Adipose tissue (tissue), 3 donors: ENCODE data around the gene CABP7. TPM values are rescaled to one million over a fixed set of nuclear protein-coding genes. Genes with fewer than 3 reads are reported as not detected.
"Not testable (repeated sequence)": the region's sequence is repeated elsewhere in the genome, so short reads cannot be mapped to it uniquely, and the experiment has no call there.

Experiments
- H3K27ac ChIP-seq: one replicate; pipeline ENCODE4 v1.5.1; 2013; ENCODE audit warnings: low read depth, low read length
- WGBS, 3 donors: extraction: QIAGEN DNeasy Blood & Tissue Kit; methylation state at CpG; one replicate each; pipeline ENCODE4 v1.1.7; 2013; 5-methylcytosine and 5-hydroxymethylcytosine counted together
- polyA plus RNA-seq, 3 donors: library from polyadenylated mRNA; stranded (reverse); fragments of 200-250 nt; gene quantifications; one replicate each; pipeline ENCODE4 v1.2.3, GENCODE V29; 2013
- donor health status: healthy with polysubstance abuse.
- donor health status: Bipolar disorder and iron deficiency.
- donor health status: healthy.

Gene CABP7
- polyA plus RNA-seq, 3 donors, result 0.07 to 1.1 (median 0.11) TPM

DNA sequence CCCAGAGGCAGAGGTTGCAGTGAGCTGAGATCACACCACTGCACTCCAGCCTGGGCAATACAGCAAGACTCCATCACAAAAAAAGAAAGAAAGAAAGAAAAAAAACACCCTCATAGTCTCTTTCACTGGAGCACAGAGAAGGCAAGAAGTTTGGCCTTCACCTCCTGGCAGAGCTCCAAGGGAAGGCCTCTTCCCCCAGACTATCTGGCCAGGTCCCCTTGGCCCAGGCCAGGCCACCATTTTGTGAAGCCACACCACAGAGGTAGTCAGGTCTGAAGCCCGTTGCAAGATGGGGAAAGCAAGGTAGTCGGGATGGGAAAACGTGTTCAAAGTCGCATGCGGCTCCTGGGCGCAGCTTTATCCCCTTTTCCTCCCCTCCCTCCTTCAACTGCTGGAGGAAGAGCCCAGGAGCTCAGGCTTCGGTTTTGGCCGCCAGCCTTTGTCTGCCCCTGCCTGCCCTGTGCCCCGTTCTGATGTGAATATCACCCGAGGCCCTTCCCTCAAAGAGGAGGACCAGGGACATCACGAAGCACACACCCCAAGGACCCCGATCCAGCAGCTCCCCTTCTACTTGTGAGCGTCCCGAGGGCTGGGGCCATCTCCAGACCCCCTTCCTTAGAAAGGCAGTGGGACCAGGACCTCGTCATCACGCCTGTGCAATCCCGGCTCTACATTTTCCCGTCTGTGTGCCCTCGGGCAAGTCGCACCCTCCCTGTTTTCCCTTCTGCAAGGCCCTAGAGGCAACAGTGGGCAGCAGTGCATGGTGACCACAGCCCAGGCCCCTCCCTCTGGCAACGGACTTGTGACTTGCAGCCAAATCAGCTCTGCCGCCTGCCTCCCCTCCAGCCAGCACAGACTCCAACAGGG is 17.7 kb downstream of the CABP7 start:
- H3K27ac ChIP-seq, result no peak overlapping the region
- WGBS, 3 donors, result 86 to 92% (median 87%) methylated on average over 18 to 22 of the region's 22 CpGs

DNA sequence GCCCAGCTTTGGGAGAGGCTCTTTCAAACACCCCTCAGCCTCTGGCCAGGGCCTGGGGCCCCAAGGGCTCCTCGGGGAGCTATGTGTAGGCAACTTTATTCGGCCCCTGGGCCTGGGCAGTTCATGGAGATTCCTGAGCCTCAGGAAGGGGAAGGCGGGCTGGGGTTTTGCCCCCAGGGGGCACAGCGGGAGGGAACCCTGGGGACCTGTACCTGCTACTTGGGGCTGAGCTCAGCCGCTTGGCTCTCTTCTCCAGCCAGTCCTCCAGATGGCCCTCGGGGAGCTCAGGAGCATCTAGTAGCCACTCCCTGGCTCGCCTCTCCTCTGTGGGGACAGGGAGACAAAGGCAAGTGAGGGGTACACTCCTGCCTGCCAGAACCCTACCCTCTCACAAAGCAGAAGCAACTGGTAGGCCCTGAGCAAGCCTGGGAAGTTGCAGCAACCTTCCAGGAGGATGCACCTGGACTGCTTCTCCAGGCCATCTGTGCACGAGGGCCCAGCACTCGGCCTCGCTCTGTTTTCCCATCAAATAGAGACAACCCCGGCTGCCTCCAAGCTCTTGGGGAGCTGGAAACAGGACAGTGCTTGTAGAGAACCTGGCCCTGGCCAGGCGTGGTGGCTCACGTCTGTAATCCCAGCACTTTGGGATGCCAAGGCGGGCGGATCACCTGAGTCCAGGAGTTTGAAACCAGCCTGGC is 18.5 kb downstream of the CABP7 start:
- WGBS, 3 donors, result 79 to 90% (median 87%) methylated on average over 14 to 15 of the region's 15 CpGs

DNA sequence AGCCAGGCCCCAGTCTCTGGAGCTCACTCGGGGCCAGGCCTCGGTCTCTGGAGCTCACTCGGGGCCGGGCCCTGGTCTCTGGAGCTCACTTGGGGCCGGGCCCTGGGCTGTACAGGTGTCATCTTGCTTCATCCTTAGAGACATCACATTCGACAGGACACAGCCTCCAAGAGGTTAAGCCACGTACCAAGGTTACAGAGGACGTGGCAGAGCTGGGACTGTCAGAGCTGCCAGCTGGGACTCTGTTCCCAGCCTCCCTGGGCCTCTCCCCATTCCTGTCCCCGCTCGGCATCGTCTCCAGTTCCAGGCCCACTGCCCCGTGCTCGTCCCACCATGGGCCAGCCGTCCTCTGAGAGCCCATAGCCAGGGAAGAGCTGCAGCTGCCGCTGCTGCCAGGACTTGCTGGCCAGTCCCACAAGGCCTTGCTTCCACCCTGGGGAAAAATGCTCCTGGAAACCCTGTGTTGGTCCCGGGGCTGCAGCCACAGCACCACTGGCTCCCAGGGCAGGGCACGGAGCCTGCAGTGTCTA is 19.6 kb downstream of the CABP7 start:
- no peak overlapping the region for H3K27ac ChIP-seq
- 90 to 92% (median 91%) methylated on average over 17 of the region's 17 CpGs for WGBS, 3 donors

More for the DNA sequence above, 18.5 kb downstream of the CABP7 start:
- no peak overlapping the region for H3K27ac ChIP-seq

DNA sequence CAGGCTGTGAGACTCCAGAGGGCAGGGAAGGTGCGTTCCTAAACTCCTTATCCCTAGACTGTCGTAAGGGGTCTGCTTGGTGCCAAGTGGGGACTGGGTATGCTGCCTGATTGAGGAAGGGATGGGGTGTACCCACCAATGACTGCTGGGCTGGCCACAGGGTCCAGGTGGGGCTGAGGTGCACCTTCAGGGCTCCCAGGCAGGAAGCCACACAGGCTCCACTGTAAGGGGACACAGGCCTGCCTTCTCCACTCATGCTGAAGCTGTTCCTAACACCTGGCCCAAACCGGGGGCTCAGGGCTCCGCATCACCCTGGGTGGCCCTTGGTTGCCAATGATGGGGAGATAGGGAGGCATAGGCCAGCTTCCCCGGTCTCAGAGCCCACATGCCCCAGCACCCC is 20.4 kb downstream of the CABP7 start:
- 95 to 96% (median 95%) methylated on average over 5 of the region's 5 CpGs for WGBS, 3 donors
- no peak overlapping the region for H3K27ac ChIP-seq

GRCh38 chr22:29741926-29742325 is 22.1 kb downstream of the CABP7 start:
- H3K27ac ChIP-seq, result no peak overlapping the region
- 91 to 100% (median 100%) methylated on average over 2 of the region's 2 CpGs for WGBS, 3 donors

GRCh38 chr22:29742326-29742725 is 22.5 kb downstream of the CABP7 start:
- H3K27ac ChIP-seq, result no peak overlapping the region
- 68 to 87% (median 70%) methylated on average over 13 of the region's 13 CpGs for WGBS, 3 donors

GRCh38 chr22:29744902-29745301 is 25.1 kb downstream of the CABP7 start:
- no peak overlapping the region for H3K27ac ChIP-seq
- WGBS, 3 donors, result 64 to 76% (median 75%) methylated on average over 8 of the region's 8 CpGs

- 89 to 94% (median 91%) methylated on average over 7 of the region's 7 CpGs for WGBS, 3 donors
- H3K27ac ChIP-seq, result no peak overlapping the region
These were observed 28.0 kb downstream of the CABP7 start for GRCh38 chr22:29747832-29748231.

GRCh38 chr22:29748248-29748893 is 28.6 kb downstream of the CABP7 start:
- WGBS, 3 donors, result 85 to 93% (median 89%) methylated on average over 9 of the region's 9 CpGs
- no peak overlapping the region for H3K27ac ChIP-seq

- no peak overlapping the region for H3K27ac ChIP-seq
- 56 to 95% (median 93%) methylated on average over 3 of the region's 3 CpGs for WGBS, 3 donors
These were observed 30.2 kb downstream of the CABP7 start for GRCh38 chr22:29750029-29750428.

DNA sequence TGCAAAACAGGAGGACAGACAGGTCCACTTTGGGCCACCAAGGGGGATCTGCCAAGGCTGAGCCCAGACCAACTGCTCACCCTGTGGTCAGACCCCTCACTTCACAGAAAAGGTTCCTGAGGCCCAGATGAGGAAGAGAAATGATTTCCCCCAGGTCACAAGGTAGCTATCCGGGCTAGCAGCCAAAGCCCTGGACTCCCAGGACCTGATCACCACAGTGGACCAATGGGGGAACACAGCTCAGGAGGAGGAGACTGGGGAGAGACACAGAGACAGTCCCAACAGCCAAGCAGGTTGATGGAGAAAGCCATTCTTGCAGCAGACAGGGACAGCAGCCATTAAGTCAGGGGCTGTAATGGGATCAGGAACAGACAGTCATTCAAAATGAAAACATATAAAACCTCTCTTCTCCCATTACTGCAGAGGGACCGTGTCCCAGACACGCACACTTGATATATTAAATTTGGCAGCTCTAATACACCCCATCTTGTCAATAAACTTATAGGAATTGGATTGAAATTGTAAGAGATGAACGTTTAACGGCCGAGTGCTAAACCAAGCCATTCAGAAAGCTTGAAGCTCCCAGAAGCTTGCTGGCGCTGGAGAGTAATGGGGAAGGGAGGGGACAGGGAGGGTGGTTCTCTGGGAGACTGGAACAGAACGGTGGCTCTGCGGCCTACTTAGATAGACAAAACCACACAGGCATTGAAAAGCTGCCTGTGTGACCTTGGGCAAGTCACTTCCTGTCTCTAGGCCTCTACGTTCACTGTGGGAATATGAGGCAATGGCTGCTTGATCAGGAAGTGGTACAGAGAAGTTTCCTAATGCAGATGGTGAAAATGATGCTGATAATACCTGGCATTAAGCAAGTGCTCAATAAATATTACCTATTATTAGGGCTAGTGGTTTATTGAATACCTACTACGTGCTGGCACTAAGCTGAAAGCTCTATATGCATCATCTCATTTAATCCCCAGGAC is 31.0 kb downstream of the CABP7 start:
- H3K27ac ChIP-seq, result peak overlapping the region; percentile 55
- 62 to 76% (median 71%) methylated on average over 11 of the region's 11 CpGs for WGBS, 3 donors

DNA sequence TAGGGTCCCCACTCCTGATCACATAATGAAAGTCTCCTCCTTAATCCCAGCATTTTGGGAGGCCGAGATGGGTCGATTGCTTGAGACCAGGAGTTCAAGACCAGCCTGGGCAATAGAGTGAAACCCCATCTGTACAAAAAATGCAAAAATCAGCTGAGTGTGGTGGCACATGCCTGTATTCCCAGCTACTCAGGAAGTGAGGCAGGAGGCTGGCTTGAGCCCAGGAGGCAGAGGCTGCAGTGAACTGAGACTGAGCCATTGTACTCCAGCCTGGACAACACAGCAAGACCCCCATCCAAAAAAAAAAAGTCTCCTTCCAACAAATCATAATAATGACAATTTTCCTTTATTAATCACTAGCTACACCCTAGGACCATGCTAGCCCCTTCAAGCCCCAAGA is 31.9 kb downstream of the CABP7 start:
- 88 to 94% (median 90%) methylated on average over 2 of the region's 2 CpGs for WGBS, 3 donors
- H3K27ac ChIP-seq, result no peak overlapping the region

DNA sequence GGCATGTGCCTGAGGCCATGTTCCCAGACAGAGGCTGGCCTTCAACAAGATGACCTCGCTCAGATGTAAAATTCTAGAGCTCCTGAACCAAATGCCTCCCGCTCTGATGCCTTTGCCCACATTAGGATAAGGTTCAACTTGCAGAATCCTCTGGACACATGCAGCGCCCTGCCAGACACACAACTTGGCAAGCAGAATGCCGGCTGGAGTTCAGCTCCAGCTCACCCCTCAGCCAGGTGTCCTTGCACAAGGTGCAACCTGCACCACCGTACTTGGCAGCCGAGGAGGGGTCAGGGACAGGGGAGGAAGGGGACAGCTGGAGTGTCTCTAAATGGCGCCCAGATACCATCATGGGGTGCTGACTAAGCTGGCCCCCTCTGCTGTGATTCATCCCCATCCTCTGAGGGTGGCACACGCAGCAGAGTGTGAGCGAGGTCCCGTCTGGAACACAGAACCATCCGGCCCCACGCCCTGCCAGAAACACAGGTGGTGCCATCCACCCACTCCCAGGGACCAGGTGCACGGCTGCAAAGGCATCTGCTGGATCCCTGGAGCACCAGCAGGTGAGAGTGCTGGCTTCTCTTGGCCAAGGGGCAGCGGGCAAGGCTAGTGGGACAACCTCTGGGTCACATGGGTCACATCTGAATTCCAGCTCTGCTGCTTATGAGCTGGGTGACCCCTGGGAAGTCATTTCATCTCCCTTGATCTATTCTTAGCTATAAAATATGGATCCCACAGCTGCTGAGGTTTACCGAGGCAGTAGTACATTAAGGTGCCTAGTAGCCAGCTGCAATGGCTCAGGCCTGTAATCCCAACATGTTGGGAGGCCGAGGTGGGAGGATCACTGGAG is 34.2 kb downstream of the CABP7 start:
- WGBS, 3 donors, result 78 to 90% (median 86%) methylated on average over 15 to 16 of the region's 16 CpGs
- H3K27ac ChIP-seq, result no peak overlapping the region

- not testable (repeated sequence) for H3K27ac ChIP-seq
- 87 to 96% (median 91%) methylated on average over 11 of the region's 11 CpGs for WGBS, 3 donors
These were observed 35.0 kb downstream of the CABP7 start for GRCh38 chr22:29754658-29755395.

GRCh38 chr22:29755889-29756288 is 36.1 kb downstream of the CABP7 start:
- WGBS, 3 donors, result 85 to 92% (median 88%) methylated on average over 9 of the region's 9 CpGs
- H3K27ac ChIP-seq, result no peak overlapping the region

DNA sequence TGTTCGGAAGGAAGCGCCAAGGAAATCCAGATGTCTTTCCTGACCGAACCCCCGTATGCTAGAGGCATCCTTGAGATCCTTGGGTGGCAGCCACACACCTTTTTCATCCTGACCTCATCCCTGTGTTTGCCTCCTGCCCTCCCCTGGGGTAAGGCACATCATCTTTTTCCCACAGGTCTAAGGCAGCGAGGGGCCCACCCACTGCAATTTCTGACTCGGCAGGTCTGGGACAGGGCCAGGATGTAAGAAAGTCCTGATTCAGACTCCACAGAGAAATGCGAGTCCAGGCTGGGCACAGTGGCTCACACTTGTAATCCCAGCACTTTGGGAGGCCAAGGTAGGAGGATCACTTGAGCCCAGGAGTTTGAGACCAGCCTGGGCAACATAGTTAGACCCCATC is 36.5 kb downstream of the CABP7 start:
- H3K27ac ChIP-seq, result no peak overlapping the region
- WGBS, 3 donors, result 79 to 84% (median 83%) methylated on average over 7 of the region's 7 CpGs
